GM21447 (cell line): ENCODE data around the gene VN1R2.
"Not testable (repeated sequence)": the region's sequence is repeated elsewhere in the genome, so short reads cannot be mapped to it uniquely, and the experiment has no call there.

Experiments used
- ATAC-seq: cut with Tn5 transposase; IDR thresholded peaks from one replicate; pipeline ENCODE4 v1.9.1; 2021; ENCODE audit not compliant: unreplicated experiment

The VN1R2 gene

GRCh38 chr19:53257715-53258342 is at the start of gene VN1R2:
Gene VN1R2, plus strand, starts transcription at chr19:53258292. Its CDS starts 84 bp downstream, at chr19:53258376.
- not testable (repeated sequence) for ATAC-seq

- not testable (repeated sequence) for ATAC-seq
Measured at GRCh38 chr19:53211554-53211953, 46.5 kb upstream of the VN1R2 start.

- ATAC-seq, result no peak
Measured at GRCh38 chr19:53212703-53213320, 45.3 kb upstream of the VN1R2 start.

- not testable (repeated sequence) for ATAC-seq
Measured at GRCh38 chr19:53222716-53223115, 35.4 kb upstream of the VN1R2 start.

- no peak for ATAC-seq
Measured at GRCh38 chr19:53224606-53225005, 33.5 kb upstream of the VN1R2 start.

GRCh38 chr19:53237114-53237777 is 20.8 kb upstream of the VN1R2 start:
- no peak for ATAC-seq

- ATAC-seq, result no peak
Measured at GRCh38 chr19:53246498-53246897, 11.6 kb upstream of the VN1R2 start.

GRCh38 chr19:53254411-53255341 is 3.4 kb upstream of the VN1R2 start, which contains the start of gene ZNF677:
Gene ZNF677, minus strand, starts transcription at chr19:53254873. Its CDS starts 3,323 bp downstream, at chr19:53251550.
- no peak for ATAC-seq

- not testable (repeated sequence) for ATAC-seq
Measured at GRCh38 chr19:53267623-53268022, 9.5 kb downstream of the VN1R2 start, which contains the start of gene VN1R4. Gene VN1R4, minus strand, starts transcription at chr19:53267723. Its CDS starts 58 bp downstream, at chr19:53267665.

GRCh38 chr19:53269861-53270260 is 11.8 kb downstream of the VN1R2 start:
- ATAC-seq, result not testable (repeated sequence)

GRCh38 chr19:53272044-53272443 is 14.0 kb downstream of the VN1R2 start:
- ATAC-seq, result no peak

GRCh38 chr19:53275480-53275879 is 17.4 kb downstream of the VN1R2 start:
- no peak for ATAC-seq

- ATAC-seq, result not testable (repeated sequence)
Measured at GRCh38 chr19:53281947-53282346, 23.9 kb downstream of the VN1R2 start.

GRCh38 chr19:53285087-53285486 is 27.0 kb downstream of the VN1R2 start:
- ATAC-seq, result no peak

GRCh38 chr19:53290758-53291549 is 32.9 kb downstream of the VN1R2 start:
- ATAC-seq, result no peak

- ATAC-seq, result no peak
Measured at GRCh38 chr19:53294786-53295441, 36.8 kb downstream of the VN1R2 start.

- ATAC-seq, result not testable (repeated sequence)
Measured at GRCh38 chr19:53301341-53301740, 43.2 kb downstream of the VN1R2 start.

- no peak for ATAC-seq
Measured at GRCh38 chr19:53308339-53308811, 50.3 kb downstream of the VN1R2 start.
